Lower leg skin (tissue), 4 donors: ENCODE results near the gene NR1H3. TPM values are rescaled to one million over a fixed set of nuclear protein-coding genes. Genes with fewer than 3 reads are reported as not detected.
A peak's percentile ranks its signal among the peaks of the same experiment; 100 is the strongest.

ENCODE experiments used
- DNase-seq, 2 donors: peaks; one replicate each; pipeline ENCODE4 v3.0.0-alpha.2; 2019; ENCODE audit warnings: low spot score in 2 of 2
- H3K4me3 ChIP-seq: fragments of 200-600 bp; sonication (generic); 2 replicates; pipeline ENCODE4 v1.5.1; 2017; ENCODE audit warnings: mild to moderate bottlenecking, low read depth; ENCODE audit not compliant: poor library complexity, severe bottlenecking
- CTCF ChIP-seq, 3 donors: fragments of 450-650 bp; IDR thresholded peaks; one replicate each; pipeline ENCODE4 v1.5.1; 2016; ENCODE audit warnings: antibody characterized with exemption in 3 of 3, mild to moderate bottlenecking in 3 of 3, moderate library complexity in 2 of 3
- POLR2A ChIP-seq, 2 donors: fragments of 450-650 bp; IDR thresholded peaks; one replicate each; pipeline ENCODE4 v1.6.1; 2016 to 2017; ENCODE audit warnings: antibody characterized with exemption in 2 of 2, mild to moderate bottlenecking in 1 of 2, moderate library complexity in 1 of 2
- WGBS, 2 donors: methylation state at CpG; one replicate each; pipeline ENCODE4 v1.1.5; 2018; 5-methylcytosine and 5-hydroxymethylcytosine counted together
- intact Hi-C: fragments of 100-400 bp; cut with DNase I; formaldehyde crosslinking; loops from one replicate; pipeline ENCODE4 v1.15.0; 2023; ENCODE audit warnings: low total_unique reads
- total RNA-seq, 4 donors: library from RNA; depleted of rRNA; stranded (reverse); fragments of >200 nt; gene quantifications; one replicate each; pipeline ENCODE4 v1.1.0, GENCODE V29; 2016

Gene NR1H3
- total RNA-seq, 4 donors from 2014 or later = 18.5 to 34.6 (median 23.4) TPM

- H3K4me3 ChIP-seq = no peak overlapping the region
- DNase-seq = no peak
- TF ChIP-seq CTCF (IDR thresholded peaks at IDR 0.05) = no peak
- no peak for TF ChIP-seq POLR2A (IDR thresholded peaks at IDR 0.05)
- 85 to 86% methylated on average over 4 of the region's 4 CpGs for WGBS, 2 donors
- intact Hi-C loops = no loop called here
These were observed 38.2 kb downstream of the NR1H3 start for GRCh38 chr11:47296045-47296444.

GRCh38 chr11:47299078-47299477, 41.3 kb downstream of the NR1H3 start:
- intact Hi-C loops = no loop called here
- 97 to 99% methylated on average over 3 of the region's 3 CpGs for WGBS, 2 donors
- TF ChIP-seq CTCF (IDR thresholded peaks at IDR 0.05) (no peak), POLR2A (IDR thresholded peaks at IDR 0.05) (no peak)

GRCh38 chr11:47302853-47303252, 45.1 kb downstream of the NR1H3 start:
- intact Hi-C loops = no loop called here
- no peak overlapping the region for H3K4me3 ChIP-seq
- TF ChIP-seq POLR2A (IDR thresholded peaks at IDR 0.05) (no peak), CTCF (IDR thresholded peaks at IDR 0.05) (no peak)
- 100% methylated on average over 1 of the region's 1 CpG for WGBS, 2 donors
- no peak for DNase-seq

More at GRCh38 chr11:47299078-47299477, 41.3 kb downstream of the NR1H3 start:
- no peak for DNase-seq
- no peak overlapping the region for H3K4me3 ChIP-seq

- DNase-seq = peak in 1 of 2 donors; percentile 63
- intact Hi-C loops = no loop called here
These were observed 48.1 kb downstream of the NR1H3 start for GRCh38 chr11:47305734-47306483.

GRCh38 chr11:47306484-47306844, 48.7 kb downstream of the NR1H3 start:
- H3K4me3 ChIP-seq = no peak overlapping the region
- intact Hi-C loops = no loop called here
- TF ChIP-seq CTCF (IDR thresholded peaks at IDR 0.05) = no peak
- no peak for TF ChIP-seq POLR2A (IDR thresholded peaks at IDR 0.05)
- WGBS, 2 donors = 33 to 92% methylated on average over 1 of the region's 1 CpG
- DNase-seq = peak in 1 of 2 donors; percentile 25

More at GRCh38 chr11:47305734-47306483, 48.1 kb downstream of the NR1H3 start:
- no peak overlapping the region for H3K4me3 ChIP-seq
- WGBS, 2 donors = 57 to 63% methylated on average over 3 of the region's 3 CpGs
- no peak for TF ChIP-seq CTCF (IDR thresholded peaks at IDR 0.05)
- no peak for TF ChIP-seq POLR2A (IDR thresholded peaks at IDR 0.05)
